SK-N-SH (cell line): ENCODE data around the gene MGAT5. TPM values are rescaled to one million over a fixed set of nuclear protein-coding genes. Genes with fewer than 3 reads are reported as not detected.

Source experiments
- CTCF ChIA-PET: fragments of 300-600, 350-600 bp; formaldehyde crosslinking; extraction: SDS; loops from one replicate; lab custom pipeline; 2021; lab: Yijun Ruan, JAX
- POLR2A ChIA-PET: fragments of 350-600 bp; sonication (Branson Sonifier 250); formaldehyde crosslinking; extraction: SDS; loops from one replicate; lab custom pipeline; 2020; ENCODE audit warnings: antibody characterized with exemption, inconsistent platforms; lab: Yijun Ruan, JAX
- DNase-seq: peaks from one replicate; pipeline ENCODE4 v3.0.0; 2012
- H2AFZ ChIP-seq: fragments of 200-600 bp; sonication (generic); 2 replicates; pipeline ENCODE4 v1.8.1; 2016; ENCODE audit warnings: antibody characterized with exemption, mild to moderate bottlenecking, low read depth
- H3F3A ChIP-seq: fragments of 200-600 bp; sonication (generic); replicated peaks from 2 replicates; pipeline ENCODE3; 2016; ENCODE audit warnings: antibody characterized with exemption, mild to moderate bottlenecking; ENCODE audit not compliant: insufficient read depth
- H3K27ac ChIP-seq, 2 experiments: fragments of 200-500 bp in 1 of 2; fragments of 200-600 bp in 1 of 2; sonication (Bioruptor generic) in 1 of 2; sonication (generic), shearing (Covaris generic) in 1 of 2; 2 replicates each; pipeline versions ENCODE4 v1.5.1 to v1.6.1; 2014 to 2016; ENCODE audit warnings: low read depth in 2 of 2, inconsistent platforms in 1 of 2, low read length in 1 of 2, mild to moderate bottlenecking in 1 of 2, mixed read lengths in 1 of 2
- H3K27me3 ChIP-seq: fragments of 200-600 bp; sonication (generic), shearing (Covaris generic); 2 replicates; pipeline ENCODE4 v1.6.1; 2016; ENCODE audit warnings: mixed run types; ENCODE audit not compliant: insufficient read depth
- H3K36me3 ChIP-seq, 2 experiments: fragments of 200-500 bp in 1 of 2; fragments of 200-600 bp in 1 of 2; sonication (Bioruptor generic) in 1 of 2; sonication (generic) in 1 of 2; replicated peaks in 1 of 2; 2 replicates each; pipeline versions ENCODE3 to v1.5.1; 2014 to 2016; ENCODE audit warnings: low read length in 1 of 2, mild to moderate bottlenecking in 1 of 2; ENCODE audit not compliant: insufficient read depth in 2 of 2, control insufficient read depth in 1 of 2
- H3K4me1 ChIP-seq, 2 experiments: fragments of 200-500 bp in 1 of 2; fragments of 200-600 bp in 1 of 2; sonication (Bioruptor generic) in 1 of 2; sonication (generic), shearing (Covaris generic) in 1 of 2; 2 replicates each; pipeline versions ENCODE4 v1.5.1 to v1.6.1; 2014 to 2016; ENCODE audit warnings: low read depth in 1 of 2, low read length in 1 of 2, mixed run types in 1 of 2; ENCODE audit not compliant: insufficient read depth in 2 of 2, control insufficient read depth in 1 of 2
- H3K4me2 ChIP-seq: fragments of 200-600 bp; sonication (generic), shearing (Covaris generic); 2 replicates; pipeline ENCODE4 v1.6.1; 2017; ENCODE audit warnings: mixed run types
- H3K4me3 ChIP-seq, 2 experiments: fragments of 200-500 bp in 1 of 2; fragments of 200-600 bp in 1 of 2; sonication (Bioruptor generic) in 1 of 2; sonication (generic), shearing (Covaris generic) in 1 of 2; 2 replicates each; pipeline versions ENCODE4 v1.5.1 to v1.8.1; 2014 to 2016; ENCODE audit warnings: low read depth in 2 of 2, inconsistent platforms in 1 of 2, low read length in 1 of 2, mild to moderate bottlenecking in 1 of 2, mixed read lengths in 1 of 2, moderate library complexity in 1 of 2
- H3K79me2 ChIP-seq: fragments of 200-600 bp; sonication (generic); 2 replicates; pipeline ENCODE4 v1.8.1; 2017; ENCODE audit warnings: mild to moderate bottlenecking; ENCODE audit not compliant: insufficient read depth
- H3K9ac ChIP-seq: fragments of 200-600 bp; sonication (generic); 2 replicates; pipeline ENCODE4 v1.6.1; 2017; ENCODE audit warnings: mixed run types
- H3K9me2 ChIP-seq: fragments of 200-600 bp; sonication (generic); 2 replicates; pipeline ENCODE4 v1.6.1; 2017; ENCODE audit warnings: mixed run types
- H3K9me3 ChIP-seq: fragments of 200-600 bp; sonication (generic); 2 replicates; pipeline ENCODE4 v1.6.1; 2017; ENCODE audit warnings: mixed run types, mild to moderate bottlenecking, moderate library complexity
- H4K20me1 ChIP-seq: fragments of 200-600 bp; sonication (generic); 2 replicates; pipeline ENCODE4 v1.6.1; 2017; ENCODE audit warnings: mild to moderate bottlenecking, mixed run types; ENCODE audit not compliant: insufficient read depth
- ELF1 ChIP-seq: IDR thresholded peaks from 2 replicates; pipeline ENCODE4 v1.4.0; 2012
- EP300 ChIP-seq, 2 experiments: IDR thresholded peaks; 2 replicates each; pipeline versions ENCODE4 v1.4.0 to v1.6.1; 2012; ENCODE audit warnings: borderline replicate concordance in 1 of 2, low read depth in 1 of 2, low read length in 1 of 2
- EZH2phosphoT487 ChIP-seq: fragments of 200-600 bp; sonication (generic); IDR thresholded peaks from 2 replicates; pipeline ENCODE4 v1.6.1; 2017; ENCODE audit warnings: low read depth, mixed run types, mild to moderate bottlenecking, antibody characterized with exemption, moderate library complexity, borderline replicate concordance
- FOSL2 ChIP-seq: IDR thresholded peaks from 2 replicates; pipeline ENCODE4 v1.4.0; 2012; ENCODE audit warnings: low read depth, mild to moderate bottlenecking, moderate library complexity, borderline replicate concordance
- FOXJ3 ChIP-seq: sonication (generic); formaldehyde crosslinking; IDR thresholded peaks from 2 replicates; pipeline ENCODE4 v1.5.1; 2020; ENCODE audit warnings: mild to moderate bottlenecking, missing genetic modification reagents
- FOXM1 ChIP-seq: IDR thresholded peaks from 2 replicates; pipeline ENCODE4 v1.4.0; 2012; ENCODE audit warnings: low read depth, mild to moderate bottlenecking
- GABPA ChIP-seq: IDR thresholded peaks from 2 replicates; pipeline ENCODE4 v1.4.0; 2012; ENCODE audit warnings: low read depth, mild to moderate bottlenecking
- GATA2 ChIP-seq: sonication (generic); formaldehyde crosslinking; IDR thresholded peaks from 2 replicates; pipeline ENCODE4 v1.5.0; 2020; ENCODE audit warnings: mild to moderate bottlenecking, missing genetic modification reagents
- IRF3 ChIP-seq: fragments of 150-350 bp; IDR thresholded peaks from 2 replicates; pipeline ENCODE4 v1.6.1; 2016; ENCODE audit warnings: mild to moderate bottlenecking, low read depth, low read length
- JUND ChIP-seq: IDR thresholded peaks from 2 replicates; pipeline ENCODE4 v1.4.0; 2012
- MEF2A ChIP-seq: IDR thresholded peaks from 2 replicates; pipeline ENCODE4 v1.4.0; 2012; ENCODE audit warnings: low read depth, borderline replicate concordance
- MXI1 ChIP-seq: IDR thresholded peaks from 2 replicates; pipeline ENCODE4 v1.6.1; 2012; ENCODE audit warnings: mild to moderate bottlenecking, low read depth, low read length, improper control_type of control experiment
- NFIC ChIP-seq: IDR thresholded peaks from 2 replicates; pipeline ENCODE4 v1.4.0; 2012; ENCODE audit warnings: borderline replicate concordance
- NRF1 ChIP-seq: IDR thresholded peaks from 2 replicates; pipeline ENCODE4 v1.6.1; 2012; ENCODE audit warnings: low read depth, mild to moderate bottlenecking, low read length
- POLR2AphosphoS5 ChIP-seq: IDR thresholded peaks from 2 replicates; pipeline ENCODE4 v1.6.1; 2012; ENCODE audit warnings: low read depth, low read length
- RCOR1 ChIP-seq: fragments of 150-350 bp; IDR thresholded peaks from 2 replicates; pipeline ENCODE4 v1.6.1; 2017; ENCODE audit warnings: antibody characterized with exemption, low read length
- RFX5 ChIP-seq: IDR thresholded peaks from 2 replicates; pipeline ENCODE4 v1.6.1; 2012; ENCODE audit warnings: mild to moderate bottlenecking, improper control_type of control experiment, low read length
- RXRA ChIP-seq: IDR thresholded peaks from 2 replicates; pipeline ENCODE4 v1.4.0; 2012; ENCODE audit warnings: low read depth, mild to moderate bottlenecking, borderline replicate concordance
- SMC3 ChIP-seq: IDR thresholded peaks from 2 replicates; pipeline ENCODE4 v1.6.1; 2012; ENCODE audit warnings: low read depth, low read length, improper control_type of control experiment
- TAF1 ChIP-seq: IDR thresholded peaks from 2 replicates; pipeline ENCODE4 v1.6.1; 2012; ENCODE audit warnings: low read depth, mild to moderate bottlenecking, low read length, moderate library complexity, borderline replicate concordance
- TCF12 ChIP-seq: IDR thresholded peaks from 2 replicates; pipeline ENCODE4 v1.4.0; 2012
- USF1 ChIP-seq: IDR thresholded peaks from 2 replicates; pipeline ENCODE4 v1.4.0; 2012; ENCODE audit warnings: low read depth, borderline replicate concordance
- WGBS: methylation state at CpG from one replicate; pipeline ENCODE4 v1.1.6; 2017; ENCODE audit warnings: low lambda C conversion rate; 5-methylcytosine and 5-hydroxymethylcytosine counted together
- polyA plus RNA-seq, 3 experiments: library from polyadenylated mRNA; depleted of rRNA; stranded (reverse); fragments of >200 nt; gene quantifications; 2 replicates each; pipeline ENCODE4 v1.2.3, GENCODE V29; 2012
- TF ChIP-seq, protein P1 (sequence below): IDR thresholded peaks from 2 replicates; pipeline ENCODE4; 2012
- TF ChIP-seq, protein P2 (sequence below): IDR thresholded peaks from 2 replicates; pipeline ENCODE4 v1.4.0; 2012; ENCODE audit warnings: low read depth
- TF ChIP-seq, protein P3 (sequence below): IDR thresholded peaks from 2 replicates; pipeline ENCODE4 v1.4.0; 2012; ENCODE audit warnings: low read depth, borderline replicate concordance
- TF ChIP-seq, protein P4 (sequence below): fragments of 200-600 bp; sonication (generic); IDR thresholded peaks from 2 replicates; pipeline ENCODE4 v1.6.1; 2017; ENCODE audit warnings: antibody characterized with exemption, mild to moderate bottlenecking, moderate library complexity

The MGAT5 gene
- polyA plus RNA-seq, 1 of the 3 experiments (the other 2 are of a cell fraction) = 18.2 TPM

GRCh38 chr2:134244086-134244485 is 9.8 kb upstream of the MGAT5 start:
- H3F3A ChIP-seq = no peaks in the 10 kb centered on the region
- no peak overlapping the region; the same call in 1 of the 2 replicates for H3K4me2 ChIP-seq
- no peak overlapping the region for H3K9ac ChIP-seq
- ChIA-PET POLR2A (interaction anchor here (2.1 kb wide), 1 partner anchor 168 kb away, joined by 6 read pairs; no protein-coding TSS in a partner anchor), CTCF (interaction anchor here (0.9 to 8.7 kb wide), 22 partner anchors 9 to 359 kb away, joined by 3 to 130 read pairs (median 6); partner anchors contain the start of gene MGAT5)
- H3K27me3 ChIP-seq = no peaks in the 10 kb centered on the region
- DNase-seq = no peak
- WGBS = 28% methylated on average over 2 of the region's 2 CpGs
- H3K9me2 ChIP-seq = no peaks in the 10 kb centered on the region
- H3K4me1 ChIP-seq = peaks cover 6 to 36% of the 10 kb centered on the region in 2 experiments; a peak in 3 of 4 replicates
- H4K20me1 ChIP-seq = no peaks in the 10 kb centered on the region
- H3K9me3 ChIP-seq = no peaks in the 10 kb centered on the region
- H2AFZ ChIP-seq = no peak overlapping the region
- no peaks in the 10 kb centered on the region for H3K79me2 ChIP-seq
- peak overlapping the region in 1 of 2 experiments; percentile 82; a peak in 2 of 4 replicates for H3K27ac ChIP-seq
- no peak overlapping the region for H3K4me3 ChIP-seq
- no peaks in the 10 kb centered on the region for H3K36me3 ChIP-seq
- no peak for TF ChIP-seq SMC3
- no peak for TF ChIP-seq MXI1
- TF ChIP-seq MEF2A = no peak
- TF ChIP-seq USF1 = no peak
- no peak for TF ChIP-seq FOSL2
- TF ChIP-seq, protein P1, sequence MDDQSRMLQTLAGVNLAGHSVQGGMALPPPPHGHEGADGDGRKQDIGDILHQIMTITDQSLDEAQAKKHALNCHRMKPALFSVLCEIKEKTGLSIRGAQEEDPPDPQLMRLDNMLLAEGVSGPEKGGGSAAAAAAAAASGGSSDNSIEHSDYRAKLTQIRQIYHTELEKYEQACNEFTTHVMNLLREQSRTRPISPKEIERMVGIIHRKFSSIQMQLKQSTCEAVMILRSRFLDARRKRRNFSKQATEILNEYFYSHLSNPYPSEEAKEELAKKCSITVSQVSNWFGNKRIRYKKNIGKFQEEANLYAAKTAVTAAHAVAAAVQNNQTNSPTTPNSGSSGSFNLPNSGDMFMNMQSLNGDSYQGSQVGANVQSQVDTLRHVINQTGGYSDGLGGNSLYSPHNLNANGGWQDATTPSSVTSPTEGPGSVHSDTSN = peak; percentile 20; the same call in 1 of the 2 replicates
- no peak for TF ChIP-seq RXRA
- TF ChIP-seq IRF3 = no peak
- TF ChIP-seq, protein P2, sequence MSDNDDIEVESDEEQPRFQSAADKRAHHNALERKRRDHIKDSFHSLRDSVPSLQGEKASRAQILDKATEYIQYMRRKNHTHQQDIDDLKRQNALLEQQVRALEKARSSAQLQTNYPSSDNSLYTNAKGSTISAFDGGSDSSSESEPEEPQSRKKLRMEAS = no peak
- TF ChIP-seq NFIC = peak; percentile 47; the same call in 1 of the 2 replicates
- no peak for TF ChIP-seq EZH2phosphoT487
- TF ChIP-seq ELF1 = no peak
- TF ChIP-seq RFX5 = no peak
- no peak for TF ChIP-seq FOXJ3 (CRISPR knock-in tag)
- no peak for TF ChIP-seq RCOR1
- TF ChIP-seq TAF1 = no peak
- TF ChIP-seq NRF1 = no peak
- TF ChIP-seq, protein P3, sequence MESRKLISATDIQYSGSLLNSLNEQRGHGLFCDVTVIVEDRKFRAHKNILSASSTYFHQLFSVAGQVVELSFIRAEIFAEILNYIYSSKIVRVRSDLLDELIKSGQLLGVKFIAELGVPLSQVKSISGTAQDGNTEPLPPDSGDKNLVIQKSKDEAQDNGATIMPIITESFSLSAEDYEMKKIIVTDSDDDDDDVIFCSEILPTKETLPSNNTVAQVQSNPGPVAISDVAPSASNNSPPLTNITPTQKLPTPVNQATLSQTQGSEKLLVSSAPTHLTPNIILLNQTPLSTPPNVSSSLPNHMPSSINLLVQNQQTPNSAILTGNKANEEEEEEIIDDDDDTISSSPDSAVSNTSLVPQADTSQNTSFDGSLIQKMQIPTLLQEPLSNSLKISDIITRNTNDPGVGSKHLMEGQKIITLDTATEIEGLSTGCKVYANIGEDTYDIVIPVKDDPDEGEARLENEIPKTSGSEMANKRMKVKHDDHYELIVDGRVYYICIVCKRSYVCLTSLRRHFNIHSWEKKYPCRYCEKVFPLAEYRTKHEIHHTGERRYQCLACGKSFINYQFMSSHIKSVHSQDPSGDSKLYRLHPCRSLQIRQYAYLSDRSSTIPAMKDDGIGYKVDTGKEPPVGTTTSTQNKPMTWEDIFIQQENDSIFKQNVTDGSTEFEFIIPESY = no peak
- TF ChIP-seq FOXM1 = no peak
- TF ChIP-seq POLR2AphosphoS5 = no peak
- TF ChIP-seq, protein P4, sequence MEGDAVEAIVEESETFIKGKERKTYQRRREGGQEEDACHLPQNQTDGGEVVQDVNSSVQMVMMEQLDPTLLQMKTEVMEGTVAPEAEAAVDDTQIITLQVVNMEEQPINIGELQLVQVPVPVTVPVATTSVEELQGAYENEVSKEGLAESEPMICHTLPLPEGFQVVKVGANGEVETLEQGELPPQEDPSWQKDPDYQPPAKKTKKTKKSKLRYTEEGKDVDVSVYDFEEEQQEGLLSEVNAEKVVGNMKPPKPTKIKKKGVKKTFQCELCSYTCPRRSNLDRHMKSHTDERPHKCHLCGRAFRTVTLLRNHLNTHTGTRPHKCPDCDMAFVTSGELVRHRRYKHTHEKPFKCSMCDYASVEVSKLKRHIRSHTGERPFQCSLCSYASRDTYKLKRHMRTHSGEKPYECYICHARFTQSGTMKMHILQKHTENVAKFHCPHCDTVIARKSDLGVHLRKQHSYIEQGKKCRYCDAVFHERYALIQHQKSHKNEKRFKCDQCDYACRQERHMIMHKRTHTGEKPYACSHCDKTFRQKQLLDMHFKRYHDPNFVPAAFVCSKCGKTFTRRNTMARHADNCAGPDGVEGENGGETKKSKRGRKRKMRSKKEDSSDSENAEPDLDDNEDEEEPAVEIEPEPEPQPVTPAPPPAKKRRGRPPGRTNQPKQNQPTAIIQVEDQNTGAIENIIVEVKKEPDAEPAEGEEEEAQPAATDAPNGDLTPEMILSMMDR = no peak
- TF ChIP-seq TCF12 = peak; percentile 32; the same call in 1 of the 2 replicates
- TF ChIP-seq GATA2 (CRISPR knock-in tag) = no peak
- TF ChIP-seq EP300 (IDR thresholded peaks at IDR 0.05; ENCODE audit: borderline replicate concordance in 1 of 2, low read depth in 1 of 2, low read length in 1 of 2) = no peak
- TF ChIP-seq GABPA = no peak
- TF ChIP-seq JUND = no peak
